Measurements from ENCODE around the gene PAQR8. TPM values are rescaled to one million over a fixed set of nuclear protein-coding genes. Genes with fewer than 3 reads are reported as not detected.

PAQR8 gene
- total and polyA plus RNA-seq, 2 experiments from 2014 or later, result 20.8 to 36.9 TPM

DNA sequence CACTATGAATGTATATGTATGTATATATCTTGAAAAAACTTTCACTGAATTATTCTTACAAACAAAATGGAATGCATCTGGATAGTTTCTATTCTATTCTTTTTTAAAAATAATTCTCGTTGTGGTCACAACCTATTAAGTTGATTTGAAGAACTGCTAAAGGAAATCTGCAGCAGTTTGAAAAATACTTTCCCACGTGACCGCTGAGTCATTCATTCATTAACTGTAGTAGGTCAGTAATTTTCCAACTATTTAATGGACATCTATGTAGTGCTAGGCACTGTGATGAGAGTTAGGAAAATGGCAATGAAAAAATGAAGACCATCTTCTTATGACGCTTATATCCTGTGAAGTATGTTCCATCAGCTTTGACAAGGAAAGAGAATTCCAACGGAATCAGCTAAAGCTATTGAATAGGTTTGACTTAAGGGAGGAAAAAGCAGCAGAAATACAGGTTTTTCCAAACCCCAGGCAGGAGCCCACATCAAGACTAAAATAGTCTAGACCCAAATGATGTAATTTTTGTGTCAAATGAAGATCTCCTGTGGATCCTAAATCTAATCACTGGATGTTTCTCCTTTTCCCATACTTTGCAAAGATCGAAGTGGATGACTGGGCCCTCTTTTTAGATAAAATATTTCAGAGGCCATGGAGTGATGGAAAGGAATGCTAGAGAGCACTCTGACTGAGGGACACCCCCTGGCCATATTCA lies 54.1 kb downstream of the PAQR8 start:
- Histone ChIP-seq H3K27ac (no peak overlapping the region), H3K36me3 (replicated peaks; ENCODE audit: insufficient read depth, low read depth) (no peaks in the 10 kb centered on the region), H4K20me1 (ENCODE audit: insufficient read depth, poor library complexity, severe bottlenecking) (no peaks in the 10 kb centered on the region), H3K4me1 (ENCODE audit: insufficient read depth) (peaks cover 20% of the 10 kb centered on the region), H3K9me2 (replicated peaks; ENCODE audit: insufficient read depth) (no peaks in the 10 kb centered on the region), H3K27me3 (no peaks in the 10 kb centered on the region), H3K9me3 (ENCODE audit: low read depth) (no peaks in the 10 kb centered on the region), H2AFZ (no peak overlapping the region), H3K4me3 (no peak overlapping the region), H3K79me2 (no peaks in the 10 kb centered on the region), H3K4me2 (no peak overlapping the region)
- TF ChIP-seq, protein P1, sequence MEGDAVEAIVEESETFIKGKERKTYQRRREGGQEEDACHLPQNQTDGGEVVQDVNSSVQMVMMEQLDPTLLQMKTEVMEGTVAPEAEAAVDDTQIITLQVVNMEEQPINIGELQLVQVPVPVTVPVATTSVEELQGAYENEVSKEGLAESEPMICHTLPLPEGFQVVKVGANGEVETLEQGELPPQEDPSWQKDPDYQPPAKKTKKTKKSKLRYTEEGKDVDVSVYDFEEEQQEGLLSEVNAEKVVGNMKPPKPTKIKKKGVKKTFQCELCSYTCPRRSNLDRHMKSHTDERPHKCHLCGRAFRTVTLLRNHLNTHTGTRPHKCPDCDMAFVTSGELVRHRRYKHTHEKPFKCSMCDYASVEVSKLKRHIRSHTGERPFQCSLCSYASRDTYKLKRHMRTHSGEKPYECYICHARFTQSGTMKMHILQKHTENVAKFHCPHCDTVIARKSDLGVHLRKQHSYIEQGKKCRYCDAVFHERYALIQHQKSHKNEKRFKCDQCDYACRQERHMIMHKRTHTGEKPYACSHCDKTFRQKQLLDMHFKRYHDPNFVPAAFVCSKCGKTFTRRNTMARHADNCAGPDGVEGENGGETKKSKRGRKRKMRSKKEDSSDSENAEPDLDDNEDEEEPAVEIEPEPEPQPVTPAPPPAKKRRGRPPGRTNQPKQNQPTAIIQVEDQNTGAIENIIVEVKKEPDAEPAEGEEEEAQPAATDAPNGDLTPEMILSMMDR (IDR thresholded peaks at IDR 0.05; ENCODE audit: poor library complexity), result no peak
- no peak for TF ChIP-seq EZH2 (IDR thresholded peaks at IDR 0.05; ENCODE audit: borderline replicate concordance)
- no peak for TF ChIP-seq EZH2phosphoT487 (IDR thresholded peaks at IDR 0.05; ENCODE audit: low read depth, severe bottlenecking, unreplicated experiment)
- 69% methylated on average over 6 of the region's 6 CpGs for WGBS (ENCODE audit: low lambda C conversion rate, missing lambda C conversion rate)
- DNase-seq (ENCODE audit: low spot score), result no peak

DNA sequence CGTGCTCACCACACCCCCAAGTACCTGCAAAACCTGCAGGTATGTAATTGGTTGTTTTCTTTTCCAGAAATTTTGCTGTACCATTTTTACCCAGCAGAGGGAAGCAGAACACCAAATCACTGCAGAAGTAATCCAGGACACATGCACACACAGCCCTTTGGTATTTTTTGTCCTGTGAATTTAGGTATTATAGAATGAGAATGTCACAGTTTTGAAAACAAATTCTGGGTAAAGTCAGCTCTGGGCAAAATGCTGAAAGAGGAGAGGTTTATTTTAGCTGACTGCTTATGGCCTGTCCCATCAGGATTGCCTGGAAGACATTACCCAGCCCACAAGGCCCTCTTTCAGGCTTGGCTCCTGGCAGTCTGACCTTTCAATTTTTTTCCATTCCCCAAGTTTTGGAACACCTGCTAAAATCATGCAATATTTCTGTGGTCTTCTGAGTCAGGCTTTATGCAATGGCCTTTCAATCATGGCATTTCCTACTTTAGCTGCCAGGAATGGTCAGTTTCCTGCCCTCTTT lies 54.7 kb downstream of the PAQR8 start:
- H3K9me2 ChIP-seq (replicated peaks; ENCODE audit: insufficient read depth), result no peaks in the 10 kb centered on the region
- H3K36me3 ChIP-seq (replicated peaks; ENCODE audit: insufficient read depth, low read depth), result no peaks in the 10 kb centered on the region
- 0% methylated on average over 1 of the region's 1 CpG for WGBS (ENCODE audit: low lambda C conversion rate, missing lambda C conversion rate)
- peaks cover 19% of the 10 kb centered on the region for H3K4me1 ChIP-seq (ENCODE audit: insufficient read depth)
- H3K27ac ChIP-seq, result peak overlapping the region; percentile 87
- no peak overlapping the region for H3K4me2 ChIP-seq
- H3K4me3 ChIP-seq, result no peak overlapping the region
- no peaks in the 10 kb centered on the region for H4K20me1 ChIP-seq (ENCODE audit: insufficient read depth, poor library complexity, severe bottlenecking)
- no peaks in the 10 kb centered on the region for H3K9me3 ChIP-seq (ENCODE audit: low read depth)
- no peak overlapping the region for H2AFZ ChIP-seq
- no peaks in the 10 kb centered on the region for H3K27me3 ChIP-seq
- TF ChIP-seq EZH2 (IDR thresholded peaks at IDR 0.05; ENCODE audit: borderline replicate concordance) (no peak), EZH2phosphoT487 (IDR thresholded peaks at IDR 0.05; ENCODE audit: low read depth, severe bottlenecking, unreplicated experiment) (no peak)
- TF ChIP-seq, protein P1 (IDR thresholded peaks at IDR 0.05; ENCODE audit: poor library complexity), result peak; percentile 89
- H3K79me2 ChIP-seq, result peaks cover 2% of the 10 kb centered on the region
- DNase-seq (ENCODE audit: low spot score), result peak; percentile 67

DNA sequence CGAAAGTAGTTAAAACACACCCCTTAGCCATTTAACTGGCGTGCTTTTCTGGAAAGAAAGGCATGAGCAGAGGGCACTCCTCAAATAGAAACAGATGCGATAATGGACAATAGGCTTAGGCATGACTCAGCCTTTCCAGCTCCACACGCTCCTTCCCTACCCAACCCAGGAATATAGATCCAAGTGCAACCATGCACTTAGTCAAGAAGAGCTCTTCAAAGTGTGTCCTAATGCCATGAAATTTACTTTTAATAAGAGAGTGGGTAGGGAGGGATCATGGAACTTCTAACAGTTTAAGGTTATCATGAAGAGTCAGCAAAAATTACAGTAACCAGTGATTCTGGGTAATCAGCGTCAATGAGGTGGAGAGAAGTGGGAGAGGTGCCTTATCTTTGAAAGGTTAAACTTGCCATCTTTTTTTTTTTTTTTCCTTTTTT lies 55.7 kb downstream of the PAQR8 start:
- no peak overlapping the region for H3K4me2 ChIP-seq
- TF ChIP-seq EZH2phosphoT487 (IDR thresholded peaks at IDR 0.05; ENCODE audit: low read depth, severe bottlenecking, unreplicated experiment) (no peak), EZH2 (IDR thresholded peaks at IDR 0.05; ENCODE audit: borderline replicate concordance) (no peak)
- TF ChIP-seq, protein P1 (IDR thresholded peaks at IDR 0.05; ENCODE audit: poor library complexity), result no peak
- WGBS (ENCODE audit: low lambda C conversion rate, missing lambda C conversion rate), result 60% methylated on average over 5 of the region's 5 CpGs

More for the DNA sequence above, 55.7 kb downstream of the PAQR8 start:
- Histone ChIP-seq H3K79me2 (peaks cover 5% of the 10 kb centered on the region), H3K4me3 (no peak overlapping the region), H3K9me3 (ENCODE audit: low read depth) (no peaks in the 10 kb centered on the region), H3K36me3 (replicated peaks; ENCODE audit: insufficient read depth, low read depth) (no peaks in the 10 kb centered on the region), H3K27ac (peak overlapping the region; percentile 87), H3K27me3 (no peaks in the 10 kb centered on the region), H2AFZ (no peak overlapping the region), H3K9me2 (replicated peaks; ENCODE audit: insufficient read depth) (no peaks in the 10 kb centered on the region), H3K4me1 (ENCODE audit: insufficient read depth) (peaks cover 19% of the 10 kb centered on the region), H4K20me1 (ENCODE audit: insufficient read depth, poor library complexity, severe bottlenecking) (no peaks in the 10 kb centered on the region)
- DNase-seq (ENCODE audit: low spot score), result peak; percentile 62
